ENCODE measurements around the gene SETD3.

The SETD3 gene

DNA sequence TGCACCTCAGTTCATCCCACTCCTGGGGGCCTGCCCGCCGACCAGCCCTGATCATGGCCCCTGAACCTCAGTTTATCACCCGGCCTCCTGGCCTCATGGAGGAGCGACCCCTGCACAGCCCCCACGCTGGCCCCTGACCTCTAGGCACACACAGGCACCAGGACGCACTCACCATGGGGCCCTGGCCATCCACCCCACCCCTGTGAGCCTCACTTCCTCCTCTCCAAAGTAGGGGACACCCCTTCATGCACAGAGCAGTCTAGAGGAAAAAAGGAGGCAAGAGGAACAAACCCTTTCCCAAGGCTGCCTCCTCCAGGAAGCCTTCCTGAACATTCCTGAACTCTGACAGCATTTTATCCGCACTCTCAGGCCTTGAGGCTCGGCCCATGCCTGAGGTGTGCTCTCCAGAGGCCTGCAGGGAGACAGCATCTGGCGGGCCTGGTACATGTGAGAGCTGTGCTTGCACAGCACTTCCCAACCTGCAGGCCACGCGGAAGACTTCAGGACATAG lies 40.0 kb upstream of the SETD3 start:
- TF ChIP-seq GATA2 (IDR thresholded peaks at IDR 0.05; ENCODE audit: low read depth, low read length), result no peak
- TF ChIP-seq GATA3 (IDR thresholded peaks at IDR 0.05; ENCODE audit: low read depth, low read length), result no peak

DNA sequence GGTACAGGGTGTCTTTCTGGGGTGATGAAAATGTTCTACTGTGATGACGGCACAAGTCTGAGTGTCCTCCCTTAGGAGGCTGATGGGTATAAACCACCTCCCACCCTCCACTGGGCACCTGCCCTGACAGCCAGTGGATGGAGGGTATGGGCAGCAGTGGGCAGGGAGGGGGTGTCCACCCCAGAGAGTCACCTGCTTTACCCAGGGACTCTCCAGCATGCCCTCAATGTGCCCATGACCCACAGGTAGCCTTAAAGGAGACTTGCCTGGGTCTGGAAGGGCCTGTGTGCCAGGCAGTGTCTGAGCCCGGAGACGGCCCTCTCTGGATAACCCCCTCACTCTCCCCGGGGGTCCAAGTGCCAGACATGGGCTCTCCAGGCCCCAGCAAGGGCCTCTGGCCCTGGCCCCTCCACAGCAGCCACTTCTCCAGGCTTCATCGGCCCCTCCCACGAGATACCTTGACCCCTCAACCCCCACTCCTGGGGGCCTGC lies 39.3 kb upstream of the SETD3 start:
- TF ChIP-seq GATA3 (IDR thresholded peaks at IDR 0.05; ENCODE audit: low read depth, low read length) (no peak), GATA2 (IDR thresholded peaks at IDR 0.05; ENCODE audit: low read depth, low read length) (no peak)

DNA sequence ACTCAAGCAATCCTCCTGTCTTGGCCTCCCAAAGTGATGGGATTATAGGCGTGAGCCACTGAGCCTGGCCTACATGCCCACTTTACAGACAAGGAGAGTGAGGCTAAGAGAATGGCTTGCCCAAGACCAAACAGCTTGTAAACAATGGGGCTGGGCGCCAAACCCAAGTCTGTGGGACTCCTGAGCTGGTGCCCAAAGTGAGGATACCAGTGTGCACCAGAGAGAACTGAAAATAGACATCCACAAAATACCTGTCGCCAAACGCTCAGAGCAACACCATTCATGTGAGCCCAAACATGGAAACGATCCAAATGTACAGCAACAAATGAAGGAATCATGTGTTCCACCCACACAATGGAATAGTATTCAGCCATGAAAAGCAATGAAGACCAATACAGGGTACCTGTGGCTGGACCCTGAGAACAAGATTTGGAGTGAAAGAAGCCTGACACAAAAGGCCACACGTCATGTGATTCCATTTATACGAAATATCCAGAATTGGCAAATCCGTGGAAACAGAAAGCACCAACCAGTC lies 38.8 kb upstream of the SETD3 start:
- TF ChIP-seq GATA2 (IDR thresholded peaks at IDR 0.05; ENCODE audit: low read depth, low read length) (no peak), GATA3 (IDR thresholded peaks at IDR 0.05; ENCODE audit: low read depth, low read length) (no peak)

DNA sequence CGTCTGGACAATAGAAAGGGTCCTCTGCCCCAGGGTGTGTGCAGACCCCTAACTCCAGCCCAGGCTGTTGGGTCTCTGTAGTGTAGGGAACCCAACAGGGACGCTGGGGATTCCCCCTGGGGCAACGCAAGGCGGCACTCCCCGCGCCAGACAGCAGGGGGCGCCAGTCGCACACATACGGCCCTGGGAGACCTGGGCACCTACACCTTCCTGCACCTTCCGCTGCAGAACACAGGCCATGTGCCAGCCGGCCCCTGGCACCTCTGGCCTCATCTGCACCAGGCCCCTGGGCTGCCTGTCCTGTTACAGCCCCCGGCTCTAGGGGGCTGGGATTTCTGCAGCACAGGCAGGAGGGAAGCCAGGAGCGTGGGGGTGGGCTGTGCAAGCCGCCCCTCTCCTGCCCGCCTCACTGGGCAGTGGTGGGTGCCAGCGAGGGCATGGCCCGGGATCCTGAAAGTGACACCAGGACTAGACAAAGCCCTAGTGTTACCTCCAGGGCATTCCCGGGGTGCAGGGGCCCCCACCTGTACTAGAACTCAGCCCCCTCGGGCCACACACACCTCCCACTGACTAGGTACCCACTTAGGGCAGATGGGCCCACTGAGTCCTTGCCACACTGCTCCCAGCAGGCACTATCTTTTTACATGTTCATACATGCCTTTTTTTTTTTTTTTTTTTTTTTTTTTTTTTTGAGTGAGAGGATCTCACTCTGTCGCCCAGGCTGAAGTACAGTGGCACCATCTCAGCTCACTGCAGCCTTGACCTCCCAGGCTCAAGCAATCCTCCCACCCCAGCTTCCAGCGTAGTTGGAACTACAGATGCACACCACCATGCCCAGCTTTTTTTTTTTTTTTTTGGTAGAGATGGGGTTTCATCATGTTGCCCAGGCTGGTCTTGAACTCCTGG lies 38.0 kb upstream of the SETD3 start:
- TF ChIP-seq GATA3 (IDR thresholded peaks at IDR 0.05; ENCODE audit: low read depth, low read length), result no peak
- no peak for TF ChIP-seq GATA2 (IDR thresholded peaks at IDR 0.05; ENCODE audit: low read depth, low read length)

DNA sequence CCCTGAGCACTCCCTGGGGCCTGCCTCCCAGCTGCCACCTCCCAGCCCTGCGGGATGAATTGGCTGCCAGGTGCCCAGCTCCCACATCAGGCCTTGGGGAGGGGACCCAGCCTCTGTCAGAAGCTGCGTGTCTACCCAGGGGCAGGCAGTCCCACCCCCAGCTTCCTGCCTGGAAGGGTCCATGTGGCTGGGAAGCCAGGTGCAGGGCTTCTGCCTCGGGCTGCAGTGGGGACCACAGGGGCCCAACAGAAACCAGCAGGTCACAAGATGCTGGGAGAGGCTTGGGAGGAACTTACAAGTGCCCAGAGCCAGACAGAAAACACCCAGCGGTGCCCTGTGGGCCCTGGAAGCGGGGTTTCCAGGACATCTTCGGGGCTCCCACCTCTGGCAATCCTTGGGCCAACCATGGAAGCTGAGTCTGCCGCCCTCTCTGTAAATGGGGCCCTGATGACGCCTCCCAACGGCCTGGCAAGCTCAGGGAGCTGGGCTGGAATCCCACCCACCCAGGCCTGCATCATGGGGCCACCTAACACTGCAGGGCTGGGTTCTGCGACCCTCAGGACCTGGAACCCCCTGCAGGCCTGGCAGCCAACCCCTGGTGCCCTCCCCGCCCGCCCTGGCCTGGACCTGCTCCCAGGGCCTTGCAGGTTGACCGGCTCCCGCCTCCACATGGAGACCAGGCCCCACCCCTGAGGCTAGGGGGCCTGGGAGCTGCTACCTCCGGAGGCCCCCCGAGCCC lies 37.2 kb upstream of the SETD3 start:
- TF ChIP-seq GATA3 (IDR thresholded peaks at IDR 0.05; ENCODE audit: low read depth, low read length) (no peak), GATA2 (IDR thresholded peaks at IDR 0.05; ENCODE audit: low read depth, low read length) (no peak)

DNA sequence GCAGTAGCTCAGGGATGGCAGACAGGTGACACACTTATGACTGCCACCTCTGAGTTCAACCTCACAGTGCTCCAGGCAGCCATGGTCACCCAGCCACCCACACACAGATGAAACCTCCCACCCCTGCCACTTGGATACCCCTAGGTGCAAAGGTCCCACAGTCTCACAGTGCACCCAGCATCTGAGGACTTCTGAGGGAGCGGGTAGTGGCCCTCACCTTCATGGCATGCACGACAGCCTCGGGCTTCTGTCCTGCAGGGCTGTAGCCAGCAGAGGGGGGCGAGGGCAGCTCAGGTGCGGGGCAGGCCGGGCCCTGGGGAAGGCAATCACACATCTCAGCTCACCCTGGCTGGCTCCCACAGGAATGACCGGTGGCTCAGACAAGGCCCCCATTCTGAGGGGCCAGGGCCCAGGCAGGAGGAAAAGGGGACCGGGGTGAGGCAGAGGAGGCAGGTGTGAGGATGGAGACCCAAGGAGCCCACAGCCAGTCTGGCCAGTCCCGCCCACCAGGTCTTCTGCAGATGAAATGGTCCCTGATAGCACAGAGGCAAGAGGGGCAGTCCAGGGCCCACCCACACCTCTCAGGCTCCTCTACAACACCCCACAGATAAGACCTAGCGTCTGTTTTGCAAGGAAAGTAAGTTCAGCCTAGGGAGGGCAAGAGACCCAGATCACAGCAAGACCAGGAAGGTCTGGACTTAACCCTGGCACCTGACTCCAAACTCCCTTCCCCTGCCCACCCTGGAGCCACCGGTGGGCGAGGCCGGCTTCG lies 36.4 kb upstream of the SETD3 start:
- TF ChIP-seq GATA3 (IDR thresholded peaks at IDR 0.05; ENCODE audit: low read depth, low read length), result no peak
- TF ChIP-seq GATA2 (IDR thresholded peaks at IDR 0.05; ENCODE audit: low read depth, low read length), result no peak

DNA sequence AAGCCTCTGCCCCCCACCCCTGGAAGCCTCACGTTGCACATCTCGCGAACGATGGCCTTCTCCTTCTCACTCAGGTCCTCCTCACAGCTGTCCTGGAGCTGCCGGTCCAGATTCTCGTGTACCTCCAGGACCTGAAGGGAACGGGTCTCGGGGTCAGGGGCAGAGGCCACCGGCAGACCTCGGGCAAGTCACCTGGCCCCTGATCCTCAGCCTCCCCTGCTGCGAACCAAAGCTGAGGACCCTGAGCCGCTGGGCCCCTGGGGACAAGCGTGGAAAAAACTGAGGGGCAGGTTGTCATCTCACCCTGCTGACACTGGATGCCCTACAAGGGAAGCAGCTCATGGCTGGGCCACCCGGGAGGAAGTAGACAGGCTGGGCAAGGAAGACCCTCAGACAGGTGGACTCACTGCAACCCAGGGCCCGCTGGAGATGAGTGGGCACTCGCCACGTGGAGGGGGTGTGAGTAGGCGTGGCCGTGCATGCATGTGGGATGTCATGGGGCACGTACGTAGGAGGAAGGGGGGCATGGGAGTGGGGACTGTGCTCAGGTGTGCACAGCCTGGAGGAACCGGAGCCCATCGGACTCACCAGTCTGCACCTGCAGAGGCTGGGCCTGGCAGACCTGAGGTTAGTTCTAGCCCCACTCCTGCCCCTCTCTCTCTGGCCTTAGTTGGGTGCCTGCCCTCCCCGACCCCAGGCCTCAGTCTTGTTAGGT lies 35.7 kb upstream of the SETD3 start:
- TF ChIP-seq GATA2 (IDR thresholded peaks at IDR 0.05; ENCODE audit: low read depth, low read length) (no peak), GATA3 (IDR thresholded peaks at IDR 0.05; ENCODE audit: low read depth, low read length) (no peak)

DNA sequence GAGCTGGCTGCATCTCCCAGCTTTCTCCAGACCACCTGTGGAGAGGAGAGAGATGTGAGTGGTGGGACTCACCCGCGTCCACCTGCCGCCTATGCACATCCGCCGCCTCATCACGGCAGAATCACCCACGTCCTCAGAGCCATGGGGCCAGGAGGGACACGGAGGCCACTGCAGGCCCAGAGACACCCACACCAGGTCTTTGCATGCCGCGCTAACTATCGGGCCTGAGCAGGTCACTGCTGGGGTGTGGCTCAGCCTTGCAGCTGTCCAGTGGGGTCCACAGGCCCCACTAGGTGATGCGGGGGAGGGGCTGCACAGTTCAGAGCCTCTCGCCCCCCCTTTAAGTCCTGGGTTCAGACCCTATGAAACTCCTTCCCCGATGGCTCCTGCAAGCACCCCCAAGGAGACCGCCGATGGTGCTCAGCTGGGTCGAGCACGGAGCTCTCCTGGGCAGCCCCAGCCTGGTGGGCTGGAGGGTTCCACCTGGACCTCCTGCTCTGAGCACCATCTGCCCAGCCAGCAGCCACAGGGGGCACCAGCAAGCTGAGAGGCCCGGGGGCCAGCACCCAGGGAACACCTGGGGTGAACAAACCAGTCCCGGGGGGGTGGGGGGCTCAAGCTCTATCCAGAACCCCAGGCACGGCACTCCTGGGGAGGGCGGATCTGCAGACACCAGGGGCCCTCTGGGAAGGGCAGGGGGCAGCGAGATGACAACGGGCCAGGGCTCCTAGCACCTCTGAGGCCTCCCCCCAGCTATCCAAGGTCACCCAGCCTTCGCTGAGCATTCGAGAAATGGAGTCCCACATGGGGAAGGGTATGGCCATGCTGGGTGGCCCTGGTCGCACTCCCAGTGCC lies 34.9 kb upstream of the SETD3 start:
- TF ChIP-seq GATA3 (IDR thresholded peaks at IDR 0.05; ENCODE audit: low read depth, low read length) (no peak), GATA2 (IDR thresholded peaks at IDR 0.05; ENCODE audit: low read depth, low read length) (no peak)

DNA sequence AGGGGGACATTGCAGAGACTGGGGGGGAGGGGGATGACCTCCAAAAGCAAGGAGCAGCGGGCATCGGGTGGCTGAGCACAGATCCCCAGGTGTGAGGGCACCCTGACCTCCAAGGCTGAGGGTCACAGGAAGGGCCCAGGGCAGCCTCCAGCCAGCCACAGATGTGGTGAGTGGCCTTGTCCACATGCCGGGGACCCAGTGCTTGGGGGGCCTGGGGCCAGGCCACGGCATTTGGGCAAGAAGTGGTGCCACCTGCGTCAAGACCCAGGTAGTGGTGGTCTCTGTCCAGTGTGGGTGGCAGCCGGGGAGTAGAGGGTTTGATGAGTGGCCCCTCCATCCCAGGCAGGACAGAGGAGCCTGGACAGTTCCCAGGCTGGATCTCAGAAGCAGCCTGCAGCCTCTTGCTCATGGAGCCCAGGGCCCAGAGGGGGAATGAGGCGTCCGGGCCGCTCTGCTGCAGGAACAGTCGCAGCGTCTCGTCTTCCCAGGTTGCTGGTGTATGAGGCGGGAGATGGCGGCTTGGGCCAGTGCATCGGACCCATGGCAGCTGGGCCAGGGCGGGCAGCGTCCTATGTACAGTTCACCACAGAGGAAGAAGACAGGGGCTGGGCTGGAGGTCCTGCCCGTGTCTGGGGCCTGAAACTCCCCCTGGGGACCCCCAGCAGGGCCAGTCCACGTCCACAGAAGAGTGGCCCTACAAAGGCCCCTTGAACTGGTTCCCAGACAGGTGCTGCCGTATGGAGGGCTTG lies 34.1 kb upstream of the SETD3 start:
- no peak for TF ChIP-seq GATA2 (IDR thresholded peaks at IDR 0.05; ENCODE audit: low read depth, low read length)
- TF ChIP-seq GATA3 (IDR thresholded peaks at IDR 0.05; ENCODE audit: low read depth, low read length), result no peak

DNA sequence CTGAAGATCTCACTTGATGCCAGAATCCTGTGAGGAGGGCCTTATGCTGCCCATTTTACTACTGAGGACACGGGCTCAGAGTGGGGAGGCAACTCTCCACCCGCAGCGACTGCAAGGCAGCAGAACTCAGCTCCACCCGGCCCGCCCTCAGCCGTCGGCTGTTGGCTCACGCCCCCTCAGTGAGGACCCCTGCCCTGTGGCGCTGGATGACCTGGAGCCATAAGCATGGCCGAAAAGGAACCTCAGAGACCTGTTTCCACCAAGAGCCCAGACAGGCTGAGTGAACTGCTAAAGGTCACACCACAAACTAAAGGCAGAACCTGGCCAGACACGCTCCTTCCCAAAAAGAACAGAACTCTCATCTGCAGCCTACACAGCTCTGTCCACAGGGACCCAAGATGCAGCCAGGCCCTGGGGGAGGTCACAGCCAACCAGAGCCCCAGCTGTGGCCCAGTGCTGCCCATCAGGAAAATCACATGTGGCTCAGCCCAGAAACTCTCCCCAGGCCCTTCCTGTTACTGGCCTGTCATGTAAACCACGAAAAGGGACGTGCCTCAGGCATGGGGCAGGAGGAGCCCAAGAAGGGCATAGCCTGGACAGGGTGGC lies 33.4 kb upstream of the SETD3 start:
- TF ChIP-seq GATA3 (IDR thresholded peaks at IDR 0.05; ENCODE audit: low read depth, low read length) (no peak), GATA2 (IDR thresholded peaks at IDR 0.05; ENCODE audit: low read depth, low read length) (no peak)

DNA sequence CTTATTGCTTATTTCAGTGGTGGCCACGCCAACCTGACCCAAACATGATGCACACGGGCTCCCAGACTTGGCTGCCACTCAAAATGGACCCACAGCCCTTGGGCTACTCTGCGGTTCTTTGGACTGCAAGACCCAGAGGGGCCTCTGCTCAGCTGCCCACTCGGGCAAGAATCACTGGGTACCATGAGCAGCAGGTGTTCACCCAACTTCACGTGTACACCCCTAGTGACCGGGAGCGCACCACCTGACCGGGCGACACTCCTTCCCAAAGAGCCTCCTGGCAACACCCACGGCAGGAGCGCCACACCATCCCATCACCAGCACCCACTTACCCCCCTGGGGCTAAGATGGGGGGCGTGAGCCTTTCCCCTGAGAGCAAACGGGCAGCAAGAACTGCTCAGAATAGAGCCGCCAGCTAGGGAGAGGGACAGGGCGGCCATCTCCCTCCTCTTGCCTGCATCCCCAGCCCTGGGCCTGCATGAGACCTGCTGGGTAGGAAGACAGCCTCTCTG lies 32.6 kb upstream of the SETD3 start:
- TF ChIP-seq GATA3 (IDR thresholded peaks at IDR 0.05; ENCODE audit: low read depth, low read length) (no peak), GATA2 (IDR thresholded peaks at IDR 0.05; ENCODE audit: low read depth, low read length) (no peak)

Data from SH-SY5Y (cell line).